LNCAP (cell line): Measurements from ENCODE around the gene CTPS1.

ENCODE experiments used
- CTCF ChIP-seq: fragments of 450-650 bp; IDR thresholded peaks from 2 replicates; pipeline ENCODE4 v1.5.1; 2017; ENCODE audit warnings: mild to moderate bottlenecking

Gene CTPS1

GRCh38 chr1:41013024-41013423 is 33.5 kb downstream of the CTPS1 start:
- TF ChIP-seq CTCF = no peak

GRCh38 chr1:41013796-41014195 is 34.3 kb downstream of the CTPS1 start:
- TF ChIP-seq CTCF = no peak

GRCh38 chr1:41014871-41015270 is 35.4 kb downstream of the CTPS1 start:
- no peak for TF ChIP-seq CTCF

GRCh38 chr1:41015281-41015896 is 35.9 kb downstream of the CTPS1 start:
- TF ChIP-seq CTCF = no peak

GRCh38 chr1:41015897-41016470 is 36.5 kb downstream of the CTPS1 start:
- no peak for TF ChIP-seq CTCF

- TF ChIP-seq CTCF = no peak
Observed at GRCh38 chr1:41017141-41018017, 37.9 kb downstream of the CTPS1 start.

- no peak for TF ChIP-seq CTCF
Observed at GRCh38 chr1:41018018-41018410, 38.5 kb downstream of the CTPS1 start.
